ENCODE data around the gene DEFB121.

Gene DEFB121

DNA sequence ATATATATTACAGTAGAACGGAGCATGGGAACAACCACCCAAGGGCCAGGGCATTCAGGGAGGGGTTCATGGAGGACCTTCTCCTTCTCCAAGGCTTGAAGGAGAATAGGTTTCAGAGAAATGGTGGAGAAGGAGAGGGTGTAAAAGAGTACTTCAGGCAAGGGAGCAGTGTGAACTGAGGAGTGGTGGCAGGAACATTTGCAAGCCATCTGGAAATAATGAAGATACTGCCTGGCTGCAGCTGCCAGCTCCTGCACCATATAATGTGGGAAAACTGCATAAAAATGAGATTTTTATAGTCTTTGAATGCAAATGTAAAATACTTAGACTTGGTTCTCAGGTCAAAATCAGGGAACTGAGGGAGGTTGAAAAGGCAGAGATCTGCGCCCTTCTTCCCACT, 9.6 kb upstream of the DEFB121 start (continued):
- TF ChIP-seq, protein P1, sequence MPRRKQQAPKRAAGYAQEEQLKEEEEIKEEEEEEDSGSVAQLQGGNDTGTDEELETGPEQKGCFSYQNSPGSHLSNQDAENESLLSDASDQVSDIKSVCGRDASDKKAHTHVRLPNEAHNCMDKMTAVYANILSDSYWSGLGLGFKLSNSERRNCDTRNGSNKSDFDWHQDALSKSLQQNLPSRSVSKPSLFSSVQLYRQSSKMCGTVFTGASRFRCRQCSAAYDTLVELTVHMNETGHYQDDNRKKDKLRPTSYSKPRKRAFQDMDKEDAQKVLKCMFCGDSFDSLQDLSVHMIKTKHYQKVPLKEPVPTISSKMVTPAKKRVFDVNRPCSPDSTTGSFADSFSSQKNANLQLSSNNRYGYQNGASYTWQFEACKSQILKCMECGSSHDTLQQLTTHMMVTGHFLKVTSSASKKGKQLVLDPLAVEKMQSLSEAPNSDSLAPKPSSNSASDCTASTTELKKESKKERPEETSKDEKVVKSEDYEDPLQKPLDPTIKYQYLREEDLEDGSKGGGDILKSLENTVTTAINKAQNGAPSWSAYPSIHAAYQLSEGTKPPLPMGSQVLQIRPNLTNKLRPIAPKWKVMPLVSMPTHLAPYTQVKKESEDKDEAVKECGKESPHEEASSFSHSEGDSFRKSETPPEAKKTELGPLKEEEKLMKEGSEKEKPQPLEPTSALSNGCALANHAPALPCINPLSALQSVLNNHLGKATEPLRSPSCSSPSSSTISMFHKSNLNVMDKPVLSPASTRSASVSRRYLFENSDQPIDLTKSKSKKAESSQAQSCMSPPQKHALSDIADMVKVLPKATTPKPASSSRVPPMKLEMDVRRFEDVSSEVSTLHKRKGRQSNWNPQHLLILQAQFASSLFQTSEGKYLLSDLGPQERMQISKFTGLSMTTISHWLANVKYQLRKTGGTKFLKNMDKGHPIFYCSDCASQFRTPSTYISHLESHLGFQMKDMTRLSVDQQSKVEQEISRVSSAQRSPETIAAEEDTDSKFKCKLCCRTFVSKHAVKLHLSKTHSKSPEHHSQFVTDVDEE (CRISPR knock-in tag; IDR thresholded peaks at IDR 0.05), result no peak
- TF ChIP-seq, protein P2, sequence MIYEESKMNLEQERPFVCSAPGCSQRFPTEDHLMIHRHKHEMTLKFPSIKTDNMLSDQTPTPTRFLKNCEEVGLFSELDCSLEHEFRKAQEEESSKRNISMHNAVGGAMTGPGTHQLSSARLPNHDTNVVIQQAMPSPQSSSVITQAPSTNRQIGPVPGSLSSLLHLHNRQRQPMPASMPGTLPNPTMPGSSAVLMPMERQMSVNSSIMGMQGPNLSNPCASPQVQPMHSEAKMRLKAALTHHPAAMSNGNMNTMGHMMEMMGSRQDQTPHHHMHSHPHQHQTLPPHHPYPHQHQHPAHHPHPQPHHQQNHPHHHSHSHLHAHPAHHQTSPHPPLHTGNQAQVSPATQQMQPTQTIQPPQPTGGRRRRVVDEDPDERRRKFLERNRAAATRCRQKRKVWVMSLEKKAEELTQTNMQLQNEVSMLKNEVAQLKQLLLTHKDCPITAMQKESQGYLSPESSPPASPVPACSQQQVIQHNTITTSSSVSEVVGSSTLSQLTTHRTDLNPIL (CRISPR knock-in tag; IDR thresholded peaks at IDR 0.05; ENCODE audit: low read depth), result no peak
- TF ChIP-seq PPARA (CRISPR knock-in tag; IDR thresholded peaks at IDR 0.05; ENCODE audit: borderline replicate concordance), result no peak

DNA sequence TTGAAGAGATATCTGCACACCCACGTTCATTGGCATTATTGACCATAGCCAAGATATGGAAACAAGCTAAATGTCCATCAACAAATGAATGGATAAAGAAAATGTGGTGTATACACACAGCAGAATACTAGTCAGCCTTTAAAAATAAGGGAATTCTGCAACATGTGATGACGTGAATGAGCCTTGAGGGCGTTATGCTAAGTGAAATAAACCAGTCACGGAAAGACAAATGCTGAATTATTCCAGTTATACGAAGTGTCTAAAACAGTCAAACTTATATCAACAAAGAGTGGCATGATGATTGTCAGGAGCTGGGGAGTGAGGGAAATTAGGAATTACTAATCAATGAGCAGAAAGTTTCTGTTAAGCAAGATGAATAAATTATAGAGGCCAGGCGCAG, 8.4 kb upstream of the DEFB121 start:
- TF ChIP-seq SNAI2 (CRISPR knock-in tag; IDR thresholded peaks at IDR 0.05) (no peak), PATZ1 (CRISPR knock-in tag; IDR thresholded peaks at IDR 0.05; ENCODE audit: borderline replicate concordance) (no peak), TOX (CRISPR knock-in tag; IDR thresholded peaks at IDR 0.05; ENCODE audit: borderline replicate concordance) (no peak), BACH2 (CRISPR knock-in tag; IDR thresholded peaks at IDR 0.05; ENCODE audit: borderline replicate concordance) (no peak), ZC3H10 (CRISPR knock-in tag; IDR thresholded peaks at IDR 0.05) (no peak), PPARA (CRISPR knock-in tag; IDR thresholded peaks at IDR 0.05; ENCODE audit: borderline replicate concordance) (no peak), ESRRG (CRISPR knock-in tag; IDR thresholded peaks at IDR 0.05) (no peak), ZFP3 (CRISPR knock-in tag; IDR thresholded peaks at IDR 0.05) (no peak), ISL1 (CRISPR knock-in tag; IDR thresholded peaks at IDR 0.05) (no peak), CSDC2 (CRISPR knock-in tag; IDR thresholded peaks at IDR 0.05) (no peak), ZFP30 (CRISPR knock-in tag; IDR thresholded peaks at IDR 0.05) (no peak), ARNTL (CRISPR knock-in tag; IDR thresholded peaks at IDR 0.05; ENCODE audit: borderline replicate concordance, low read depth) (no peak), RARB (CRISPR knock-in tag; IDR thresholded peaks at IDR 0.05) (no peak)
- TF ChIP-seq, protein P3, sequence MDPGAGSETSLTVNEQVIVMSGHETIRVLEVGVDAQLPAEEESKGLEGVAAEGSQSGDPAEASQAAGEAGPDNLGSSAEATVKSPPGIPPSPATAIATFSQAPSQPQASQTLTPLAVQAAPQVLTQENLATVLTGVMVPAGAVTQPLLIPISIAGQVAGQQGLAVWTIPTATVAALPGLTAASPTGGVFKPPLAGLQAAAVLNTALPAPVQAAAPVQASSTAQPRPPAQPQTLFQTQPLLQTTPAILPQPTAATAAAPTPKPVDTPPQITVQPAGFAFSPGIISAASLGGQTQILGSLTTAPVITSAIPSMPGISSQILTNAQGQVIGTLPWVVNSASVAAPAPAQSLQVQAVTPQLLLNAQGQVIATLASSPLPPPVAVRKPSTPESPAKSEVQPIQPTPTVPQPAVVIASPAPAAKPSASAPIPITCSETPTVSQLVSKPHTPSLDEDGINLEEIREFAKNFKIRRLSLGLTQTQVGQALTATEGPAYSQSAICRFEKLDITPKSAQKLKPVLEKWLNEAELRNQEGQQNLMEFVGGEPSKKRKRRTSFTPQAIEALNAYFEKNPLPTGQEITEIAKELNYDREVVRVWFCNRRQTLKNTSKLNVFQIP (CRISPR knock-in tag; IDR thresholded peaks at IDR 0.05; ENCODE audit: borderline replicate concordance, low read depth), result no peak
- no peak for ATAC-seq

DNA sequence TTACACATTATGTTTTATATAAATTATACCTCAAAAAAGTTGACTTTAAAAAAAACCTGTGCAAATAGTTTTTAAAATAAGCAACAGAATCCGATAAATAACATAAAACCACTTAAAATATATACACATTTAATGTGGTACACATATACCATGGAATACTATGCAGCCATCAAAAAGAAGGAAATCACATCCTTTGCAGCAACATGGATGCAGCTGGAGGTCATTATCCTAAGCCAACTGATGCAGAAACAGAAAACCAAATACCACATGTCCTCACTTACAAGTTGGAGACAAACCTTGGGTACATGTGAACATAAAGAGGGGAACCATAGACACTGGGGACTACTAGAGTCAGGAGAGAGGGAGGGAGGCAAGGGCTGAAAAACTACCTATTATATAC, 4.0 kb upstream of the DEFB121 start:
- TF ChIP-seq ZNF8 (CRISPR knock-in tag; IDR thresholded peaks at IDR 0.05), result no peak
- TF ChIP-seq, protein P2 (CRISPR knock-in tag; IDR thresholded peaks at IDR 0.05; ENCODE audit: low read depth), result no peak
- TF ChIP-seq TCF4 (CRISPR knock-in tag; IDR thresholded peaks at IDR 0.05; ENCODE audit: borderline replicate concordance), result no peak
- TF ChIP-seq RARB (CRISPR knock-in tag; IDR thresholded peaks at IDR 0.05), result no peak
- TF ChIP-seq ESRRG (CRISPR knock-in tag; IDR thresholded peaks at IDR 0.05), result no peak
- TF ChIP-seq BACH2 (CRISPR knock-in tag; IDR thresholded peaks at IDR 0.05; ENCODE audit: borderline replicate concordance), result no peak
- TF ChIP-seq PPARA (CRISPR knock-in tag; IDR thresholded peaks at IDR 0.05; ENCODE audit: borderline replicate concordance), result no peak
- TF ChIP-seq, protein P3 (CRISPR knock-in tag; IDR thresholded peaks at IDR 0.05; ENCODE audit: borderline replicate concordance, low read depth), result no peak
- no peak for TF ChIP-seq CSRNP3 (CRISPR knock-in tag; IDR thresholded peaks at IDR 0.05)
- no peak for TF ChIP-seq ISL1 (CRISPR knock-in tag; IDR thresholded peaks at IDR 0.05)
- no peak for TF ChIP-seq CSDC2 (CRISPR knock-in tag; IDR thresholded peaks at IDR 0.05)
- TF ChIP-seq ZNF565 (CRISPR knock-in tag; conservative IDR thresholded peaks at IDR 0.05; ENCODE audit: low read depth), result no peak
- TF ChIP-seq OSR1 (CRISPR knock-in tag; IDR thresholded peaks at IDR 0.05), result no peak
- no peak for TF ChIP-seq PATZ1 (CRISPR knock-in tag; IDR thresholded peaks at IDR 0.05; ENCODE audit: borderline replicate concordance)
- TF ChIP-seq ZC3H10 (CRISPR knock-in tag; IDR thresholded peaks at IDR 0.05), result no peak
- no peak for TF ChIP-seq GLIS3 (CRISPR knock-in tag; IDR thresholded peaks at IDR 0.05)
- TF ChIP-seq ZFP3 (CRISPR knock-in tag; IDR thresholded peaks at IDR 0.05), result no peak
- ATAC-seq, result no peak

All from SK-N-SH treated with all-trans-retinoic acid at 6 μM for 48 hours (cell line).